HCT116 (cell line): ENCODE results near the gene EMILIN2.

ENCODE experiments used
- CEBPB ChIP-seq: IDR thresholded peaks from 2 replicates; pipeline ENCODE4 v1.6.1; 2012; ENCODE audit warnings: low read depth
- EGR1 ChIP-seq: IDR thresholded peaks from 2 replicates; pipeline ENCODE4 v1.6.1; 2012; ENCODE audit warnings: low read depth
- ELF1 ChIP-seq: IDR thresholded peaks from 2 replicates; pipeline ENCODE4 v1.6.1; 2012; ENCODE audit warnings: low read depth, borderline replicate concordance
- EZH2 ChIP-seq: fragments of 200-600 bp; sonication (generic); IDR thresholded peaks from 2 replicates; pipeline ENCODE4 v1.6.1; 2017; ENCODE audit warnings: antibody characterized with exemption, mixed run types
- EZH2phosphoT487 ChIP-seq: fragments of 200-600 bp; IDR thresholded peaks from 2 replicates; pipeline ENCODE4 v1.6.1; 2018; ENCODE audit warnings: antibody characterized with exemption, borderline replicate concordance
- POLR2A ChIP-seq: IDR thresholded peaks from 2 replicates; pipeline ENCODE4 v1.7.0; 2011; ENCODE audit warnings: borderline replicate concordance; ENCODE audit not compliant: insufficient read depth, insufficient read length; ENCODE audit errors: extremely low read depth
- POLR2AphosphoS5 ChIP-seq: IDR thresholded peaks from 2 replicates; pipeline ENCODE4 v1.6.1; 2011; ENCODE audit warnings: mild to moderate bottlenecking, low read depth, low read length, moderate library complexity
- RAD21 ChIP-seq: IDR thresholded peaks from 2 replicates; pipeline ENCODE4 v1.6.1; 2012; ENCODE audit warnings: low read depth, mild to moderate bottlenecking
- SP1 ChIP-seq: IDR thresholded peaks from 2 replicates; pipeline ENCODE4 v1.6.1; 2012; ENCODE audit warnings: low read depth
- YY1 ChIP-seq: IDR thresholded peaks from 2 replicates; pipeline ENCODE4 v1.6.1; 2011; ENCODE audit warnings: low read length, low read depth, moderate library complexity, mild to moderate bottlenecking; ENCODE audit not compliant: insufficient replicate concordance; ENCODE audit errors: extremely low read depth
- TF ChIP-seq, protein P1 (sequence below), 3 experiments: fragments of 200-600 bp in 1 of 3; sonication (generic) in 1 of 3; IDR thresholded peaks in 2 of 3; conservative IDR thresholded peaks in 1 of 3; 2 replicates each; pipeline ENCODE4 v1.5.1; 2012 to 2017; ENCODE audit warnings: low read depth in 2 of 3, low read length in 2 of 3, antibody characterized with exemption in 1 of 3, borderline replicate concordance in 1 of 3, control low read depth in 1 of 3, mild to moderate bottlenecking in 1 of 3, mixed read lengths in 1 of 3, mixed run types in 1 of 3, moderate library complexity in 1 of 3; ENCODE audit not compliant: insufficient read depth in 1 of 3
- TF ChIP-seq, protein P2 (sequence below): IDR thresholded peaks from 2 replicates; pipeline ENCODE4 v1.6.1; 2012

DNA sequence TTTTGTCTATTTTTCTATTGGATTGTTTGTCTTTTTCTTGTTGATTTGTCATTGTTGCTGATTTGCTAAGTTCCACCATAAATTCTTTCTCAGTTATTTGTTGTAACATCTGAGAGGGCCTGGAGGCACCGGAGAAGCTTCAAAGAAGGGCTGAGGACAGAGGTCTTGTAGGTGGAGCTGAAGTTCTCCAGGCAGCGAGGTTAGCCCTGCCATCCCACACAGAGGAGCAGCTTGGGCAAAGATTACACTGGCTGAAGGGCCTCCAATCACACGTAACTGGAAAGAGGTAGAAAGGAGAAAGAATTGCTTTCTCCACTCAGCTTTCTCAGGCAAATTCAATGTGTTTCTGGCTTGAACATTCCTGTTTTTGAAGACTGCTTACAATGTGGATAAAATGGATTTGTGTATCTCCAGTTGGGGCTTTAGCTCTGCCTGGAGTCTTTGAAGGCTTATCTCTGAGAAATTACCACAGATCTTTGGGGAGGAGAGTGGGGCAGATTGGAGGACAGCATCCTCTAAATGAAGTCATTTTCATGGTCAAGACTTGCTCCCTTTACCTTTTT is 21.1 kb upstream of the EMILIN2 start:
- TF ChIP-seq, protein P1, sequence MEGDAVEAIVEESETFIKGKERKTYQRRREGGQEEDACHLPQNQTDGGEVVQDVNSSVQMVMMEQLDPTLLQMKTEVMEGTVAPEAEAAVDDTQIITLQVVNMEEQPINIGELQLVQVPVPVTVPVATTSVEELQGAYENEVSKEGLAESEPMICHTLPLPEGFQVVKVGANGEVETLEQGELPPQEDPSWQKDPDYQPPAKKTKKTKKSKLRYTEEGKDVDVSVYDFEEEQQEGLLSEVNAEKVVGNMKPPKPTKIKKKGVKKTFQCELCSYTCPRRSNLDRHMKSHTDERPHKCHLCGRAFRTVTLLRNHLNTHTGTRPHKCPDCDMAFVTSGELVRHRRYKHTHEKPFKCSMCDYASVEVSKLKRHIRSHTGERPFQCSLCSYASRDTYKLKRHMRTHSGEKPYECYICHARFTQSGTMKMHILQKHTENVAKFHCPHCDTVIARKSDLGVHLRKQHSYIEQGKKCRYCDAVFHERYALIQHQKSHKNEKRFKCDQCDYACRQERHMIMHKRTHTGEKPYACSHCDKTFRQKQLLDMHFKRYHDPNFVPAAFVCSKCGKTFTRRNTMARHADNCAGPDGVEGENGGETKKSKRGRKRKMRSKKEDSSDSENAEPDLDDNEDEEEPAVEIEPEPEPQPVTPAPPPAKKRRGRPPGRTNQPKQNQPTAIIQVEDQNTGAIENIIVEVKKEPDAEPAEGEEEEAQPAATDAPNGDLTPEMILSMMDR (IDR thresholded peaks at IDR 0.05 in 2 of 3, conservative IDR thresholded peaks at IDR 0.05 in 1 of 3; ENCODE audit: borderline replicate concordance in 1 of 3, insufficient read depth in 1 of 3, low read depth in 2 of 3, low read length in 2 of 3) = no peak
- TF ChIP-seq SP1 = no peak
- no peak for TF ChIP-seq EZH2
- TF ChIP-seq, protein P2, sequence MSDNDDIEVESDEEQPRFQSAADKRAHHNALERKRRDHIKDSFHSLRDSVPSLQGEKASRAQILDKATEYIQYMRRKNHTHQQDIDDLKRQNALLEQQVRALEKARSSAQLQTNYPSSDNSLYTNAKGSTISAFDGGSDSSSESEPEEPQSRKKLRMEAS = no peak
- no peak for TF ChIP-seq POLR2A
- TF ChIP-seq EZH2phosphoT487 = no peak
- no peak for TF ChIP-seq YY1
- no peak for TF ChIP-seq CEBPB
- TF ChIP-seq ELF1 = no peak
- no peak for TF ChIP-seq POLR2AphosphoS5
- TF ChIP-seq RAD21 = no peak
- TF ChIP-seq EGR1 = no peak
